IPS-20b (cell line): Measurements from ENCODE around the gene CTNND2.
A peak's percentile ranks its signal among the peaks of the same experiment; 100 is the strongest.

Experiments
- H3K27ac ChIP-seq: one replicate; pipeline ENCODE4 v1.5.1; 2013; ENCODE audit warnings: low read length
- H3K27me3 ChIP-seq: 2 replicates; pipeline ENCODE4 v1.6.1; 2013; ENCODE audit warnings: mild to moderate bottlenecking, low read length, inconsistent platforms; ENCODE audit not compliant: insufficient read depth
- H3K36me3 ChIP-seq: 2 replicates; pipeline ENCODE4 v1.6.1; 2013; ENCODE audit warnings: low read depth, mild to moderate bottlenecking, inconsistent platforms, low read length, moderate library complexity; ENCODE audit not compliant: insufficient read depth
- H3K4me1 ChIP-seq: 2 replicates; pipeline ENCODE4 v1.6.1; 2013; ENCODE audit warnings: mild to moderate bottlenecking, control low read depth, inconsistent platforms, low read length, moderate library complexity; ENCODE audit not compliant: insufficient read depth
- H3K4me3 ChIP-seq: 2 replicates; pipeline ENCODE4 v1.5.1; 2013; ENCODE audit warnings: mild to moderate bottlenecking, low read length, inconsistent platforms
- H3K9ac ChIP-seq: 2 replicates; pipeline ENCODE4 v1.6.1; 2013; ENCODE audit warnings: low read depth, mild to moderate bottlenecking, inconsistent platforms, low read length, moderate library complexity
- H3K9me3 ChIP-seq: 2 replicates; pipeline ENCODE4 v1.6.1; 2013; ENCODE audit warnings: mild to moderate bottlenecking, low read depth, low read length, inconsistent platforms; ENCODE audit not compliant: insufficient read depth

Gene CTNND2

DNA sequence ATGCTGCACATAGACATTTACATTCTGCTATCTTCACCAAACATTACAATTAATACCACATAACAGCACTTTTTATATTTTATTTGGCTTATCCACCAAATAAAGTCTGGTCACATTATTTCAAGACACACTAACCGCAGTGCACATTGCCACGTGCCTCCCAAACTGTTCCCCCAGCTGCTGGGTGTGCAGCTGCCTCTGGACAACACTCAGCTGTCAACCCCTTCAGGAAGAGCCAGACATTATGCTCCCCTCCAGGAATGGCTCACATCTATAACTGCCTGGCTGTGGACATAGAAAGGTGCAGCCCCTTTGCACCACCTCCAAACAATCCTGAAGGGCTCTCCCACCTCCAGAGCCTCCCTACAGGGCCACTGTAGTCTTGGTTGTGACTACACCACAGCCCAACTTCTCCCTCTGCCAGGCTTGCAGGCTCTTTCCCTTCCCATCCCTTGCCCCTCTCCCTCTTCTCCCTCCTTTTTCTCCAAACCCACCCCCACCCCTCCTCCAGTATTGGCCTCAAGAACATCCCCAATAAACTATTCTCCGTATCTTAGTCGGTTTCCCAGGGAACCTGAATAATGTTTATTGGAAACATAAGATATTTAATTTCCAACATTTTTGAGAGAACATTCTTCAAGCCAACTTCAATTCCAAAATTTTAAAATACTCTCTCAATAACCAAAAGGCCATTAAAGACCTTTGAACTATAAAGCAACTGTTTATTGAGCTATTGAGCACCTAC lies 372.3 kb downstream of the CTNND2 start:
- Histone ChIP-seq H3K9me3 (no peaks in the 10 kb centered on the region), H3K4me1 (peaks cover 14% of the 10 kb centered on the region), H3K9ac (no peak overlapping the region), H3K27me3 (no peaks in the 10 kb centered on the region), H3K36me3 (no peaks in the 10 kb centered on the region), H3K4me3 (no peak overlapping the region), H3K27ac (no peak overlapping the region)

DNA sequence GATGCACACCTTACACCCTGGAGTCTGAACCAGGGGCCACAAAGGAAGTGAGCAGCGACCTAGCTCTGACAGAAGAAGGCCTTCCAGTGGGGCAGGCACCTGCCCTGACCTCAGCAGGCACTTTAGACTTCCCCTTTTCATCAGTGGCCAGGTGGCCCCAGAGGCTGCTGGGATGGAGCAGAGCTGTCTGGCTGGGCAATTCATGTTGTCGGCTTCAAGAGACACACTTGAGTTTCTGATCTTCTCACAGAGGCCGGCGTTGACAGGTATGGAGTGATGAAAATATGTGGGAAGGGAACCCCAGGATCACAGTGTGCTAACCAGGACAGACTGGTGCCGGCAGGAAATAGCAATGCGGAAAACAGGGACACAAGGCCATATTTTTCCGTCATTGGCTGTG lies 375.5 kb downstream of the CTNND2 start:
- Histone ChIP-seq H3K9me3 (no peaks in the 10 kb centered on the region), H3K4me3 (no peak overlapping the region), H3K27me3 (no peaks in the 10 kb centered on the region), H3K27ac (peak overlapping the region; percentile 42), H3K36me3 (no peaks in the 10 kb centered on the region), H3K9ac (no peak overlapping the region), H3K4me1 (peaks cover 33% of the 10 kb centered on the region)

DNA sequence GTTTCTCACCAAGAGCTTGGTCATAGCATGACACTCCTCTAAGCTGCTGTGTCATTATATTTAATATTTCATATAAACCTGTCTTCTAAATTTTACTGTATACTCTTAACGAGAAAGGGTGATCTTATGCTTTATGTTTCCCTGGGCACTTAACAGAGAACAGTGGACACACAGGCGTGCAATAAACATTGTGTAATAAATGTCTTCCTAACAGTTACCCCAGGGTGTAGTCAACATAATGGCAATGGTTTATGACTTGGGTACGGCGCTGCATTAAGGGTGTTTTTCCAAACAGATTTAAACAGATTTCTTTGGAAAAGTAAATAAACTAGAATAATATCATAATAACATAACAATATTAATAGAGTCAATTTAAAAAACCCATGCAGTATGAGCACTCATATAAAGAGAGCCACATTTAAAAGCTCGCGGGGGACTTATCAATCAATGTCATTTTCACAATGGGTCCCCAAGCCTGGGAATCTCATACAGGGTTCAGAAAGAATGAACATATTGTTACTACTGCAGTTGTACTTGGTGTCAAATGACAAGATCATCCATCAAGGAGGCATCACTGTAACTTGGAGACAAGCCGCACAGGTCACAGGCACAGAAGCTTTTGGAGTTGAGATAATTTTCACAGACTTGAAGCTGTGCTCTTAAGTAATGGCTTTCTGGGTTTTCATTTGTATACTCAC lies 376.4 kb downstream of the CTNND2 start:
- H3K4me3 ChIP-seq = no peak overlapping the region
- H3K27me3 ChIP-seq = no peaks in the 10 kb centered on the region
- peaks cover 33% of the 10 kb centered on the region for H3K4me1 ChIP-seq
- H3K27ac ChIP-seq = no peak overlapping the region
- no peaks in the 10 kb centered on the region for H3K36me3 ChIP-seq
- H3K9me3 ChIP-seq = no peaks in the 10 kb centered on the region
- H3K9ac ChIP-seq = no peak overlapping the region

GRCh38 chr5:11525020-11525419 lies 379.2 kb downstream of the CTNND2 start:
- Histone ChIP-seq H3K4me3 (no peak overlapping the region), H3K4me1 (peaks cover 33% of the 10 kb centered on the region), H3K9me3 (no peaks in the 10 kb centered on the region), H3K27me3 (no peaks in the 10 kb centered on the region), H3K9ac (no peak overlapping the region), H3K36me3 (no peaks in the 10 kb centered on the region), H3K27ac (no peak overlapping the region)

- Histone ChIP-seq H3K27me3 (no peaks in the 10 kb centered on the region), H3K27ac (no peak overlapping the region), H3K9ac (no peak overlapping the region), H3K9me3 (no peaks in the 10 kb centered on the region), H3K4me1 (peaks cover 28% of the 10 kb centered on the region), H3K4me3 (no peak overlapping the region), H3K36me3 (no peaks in the 10 kb centered on the region)
Observed at GRCh38 chr5:11524188-11524587, 380.1 kb downstream of the CTNND2 start.

DNA sequence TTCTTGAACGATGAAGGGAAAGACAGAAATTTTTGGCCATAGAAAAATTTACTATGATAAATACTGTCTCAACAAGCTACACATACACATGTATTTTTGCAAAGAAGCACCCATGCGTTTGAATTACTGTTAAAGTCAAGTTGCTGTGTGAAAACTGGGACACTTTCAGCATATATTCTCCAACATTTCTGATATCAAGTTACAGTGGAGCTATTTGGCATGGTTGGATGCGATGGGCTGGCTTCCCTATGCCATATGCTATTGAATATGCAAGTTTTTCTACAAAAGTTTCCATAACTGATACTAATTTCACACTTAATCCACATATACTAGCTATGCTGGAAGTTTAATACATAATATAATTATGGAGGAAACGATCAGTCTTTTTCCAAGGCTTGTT lies 381.4 kb downstream of the CTNND2 start:
- peaks cover 19% of the 10 kb centered on the region; the same call in 1 of the 2 replicates for H3K4me1 ChIP-seq

DNA sequence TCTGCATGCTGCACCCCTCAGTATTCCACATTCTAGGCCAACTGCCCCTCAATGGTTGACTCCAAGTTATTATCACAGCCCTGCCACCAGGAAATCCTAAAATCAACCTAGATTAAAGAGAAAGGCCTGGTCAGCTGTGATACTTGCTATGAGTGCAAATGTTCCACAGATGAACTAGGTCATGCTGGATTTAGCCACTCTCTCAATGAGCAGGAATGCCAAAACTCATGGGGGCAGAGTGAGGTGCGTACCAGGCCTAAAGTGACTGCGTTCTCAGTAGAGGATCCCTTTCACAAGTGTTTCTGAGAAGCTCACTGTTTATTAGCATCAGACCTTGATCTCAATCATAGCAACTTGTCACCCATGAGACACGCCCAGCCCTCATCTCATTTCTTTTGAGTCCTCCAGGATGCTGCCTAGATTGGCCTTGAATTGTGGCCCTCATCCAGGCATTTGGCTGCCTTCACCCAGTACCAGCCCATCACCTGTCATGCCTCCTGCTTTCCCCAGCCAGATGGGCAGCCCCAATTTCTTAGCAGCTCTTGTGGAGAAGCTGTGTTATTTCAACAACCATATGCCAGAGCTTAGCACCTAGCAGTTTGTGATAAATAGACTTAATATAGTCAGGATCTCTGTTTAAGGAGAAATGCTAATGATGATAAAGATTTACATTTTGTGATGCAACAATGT lies 383.9 kb downstream of the CTNND2 start:
- Histone ChIP-seq H3K9ac (no peak overlapping the region), H3K4me3 (no peak overlapping the region), H3K9me3 (no peaks in the 10 kb centered on the region), H3K36me3 (no peaks in the 10 kb centered on the region), H3K27me3 (no peaks in the 10 kb centered on the region), H3K27ac (no peak overlapping the region), H3K4me1 (peaks cover 17% of the 10 kb centered on the region; the same call in 1 of the 2 replicates)

More for the DNA sequence above, 381.4 kb downstream of the CTNND2 start:
- Histone ChIP-seq H3K36me3 (no peaks in the 10 kb centered on the region), H3K9ac (no peak overlapping the region), H3K9me3 (no peaks in the 10 kb centered on the region), H3K27ac (no peak overlapping the region), H3K4me3 (no peak overlapping the region), H3K27me3 (no peaks in the 10 kb centered on the region)

- H3K4me3 ChIP-seq = no peak overlapping the region
- peaks cover 8% of the 10 kb centered on the region; the same call in 1 of the 2 replicates for H3K4me1 ChIP-seq
- no peaks in the 10 kb centered on the region for H3K9me3 ChIP-seq
- no peak overlapping the region for H3K27ac ChIP-seq
- no peaks in the 10 kb centered on the region for H3K27me3 ChIP-seq
- H3K36me3 ChIP-seq = no peaks in the 10 kb centered on the region
- no peak overlapping the region for H3K9ac ChIP-seq
Observed at GRCh38 chr5:11519236-11519635, 385.0 kb downstream of the CTNND2 start.

GRCh38 chr5:11518676-11519075 lies 385.6 kb downstream of the CTNND2 start:
- no peaks in the 10 kb centered on the region for H3K36me3 ChIP-seq
- no peaks in the 10 kb centered on the region for H3K9me3 ChIP-seq
- no peak overlapping the region for H3K27ac ChIP-seq
- H3K4me1 ChIP-seq = 0 out of 2 replicates have a peak, but pooled peaks cover 3% of the 10 kb centered on the region
- no peak overlapping the region for H3K9ac ChIP-seq
- H3K27me3 ChIP-seq = no peaks in the 10 kb centered on the region
- no peak overlapping the region for H3K4me3 ChIP-seq

- no peak overlapping the region for H3K4me3 ChIP-seq
- H3K27me3 ChIP-seq = no peaks in the 10 kb centered on the region
- H3K9ac ChIP-seq = no peak overlapping the region
- no peaks in the 10 kb centered on the region for H3K36me3 ChIP-seq
- peaks cover 14% of the 10 kb centered on the region; the same call in 1 of the 2 replicates for H3K4me1 ChIP-seq
- no peak overlapping the region for H3K27ac ChIP-seq
- H3K9me3 ChIP-seq = no peaks in the 10 kb centered on the region
Observed at GRCh38 chr5:11514705-11515432, 389.4 kb downstream of the CTNND2 start.

GRCh38 chr5:11511878-11512277 lies 392.4 kb downstream of the CTNND2 start:
- Histone ChIP-seq H3K4me3 (no peak overlapping the region), H3K9ac (no peak overlapping the region), H3K27ac (no peak overlapping the region), H3K9me3 (no peaks in the 10 kb centered on the region), H3K36me3 (no peaks in the 10 kb centered on the region), H3K27me3 (no peaks in the 10 kb centered on the region), H3K4me1 (peaks cover 14% of the 10 kb centered on the region; the same call in 1 of the 2 replicates)
